Parathyroid adenoma (tissue), 2 donors: ENCODE data around the gene ANKS6.

ENCODE experiments used
- H2AFZ ChIP-seq: fragments of 300-600 bp; sonication (generic); one replicate; pipeline ENCODE4 v1.7.0; 2017; ENCODE audit warnings: antibody characterized with exemption, mild to moderate bottlenecking
- H3K27ac ChIP-seq: fragments of 300-600 bp; sonication (generic); one replicate; pipeline ENCODE4 v1.7.0; 2017
- H3K27me3 ChIP-seq: fragments of 300-600 bp; sonication (generic); one replicate; pipeline ENCODE4 v1.7.0; 2017; ENCODE audit warnings: low read length; ENCODE audit not compliant: control insufficient read depth, insufficient read depth
- H3K36me3 ChIP-seq: fragments of 300-600 bp; sonication (generic); one replicate; pipeline ENCODE4 v1.7.0; 2017; ENCODE audit warnings: low read length; ENCODE audit not compliant: control insufficient read depth, insufficient read depth
- H3K4me1 ChIP-seq: fragments of 300-600 bp; sonication (generic); one replicate; pipeline ENCODE4 v1.7.0; 2017; ENCODE audit warnings: control low read depth
- H3K4me2 ChIP-seq: fragments of 300-600 bp; sonication (generic); one replicate; pipeline ENCODE4 v1.7.0; 2017; ENCODE audit warnings: low read length
- H3K4me3 ChIP-seq: fragments of 300-600 bp; sonication (generic); one replicate; pipeline ENCODE4 v1.7.0; 2017; ENCODE audit warnings: low read depth, low read length
- H3K79me2 ChIP-seq: fragments of 300-600 bp; sonication (generic); one replicate; pipeline ENCODE4 v1.7.0; 2017; ENCODE audit warnings: control low read depth
- H3K9ac ChIP-seq: fragments of 300-600 bp; sonication (generic); one replicate; pipeline ENCODE4 v1.7.0; 2017; ENCODE audit warnings: mild to moderate bottlenecking
- H3K9me3 ChIP-seq: fragments of 300-600 bp; sonication (generic); one replicate; pipeline ENCODE4 v1.7.0; 2017; ENCODE audit warnings: low read length; ENCODE audit not compliant: control insufficient read depth
- TF ChIP-seq, protein P1 (sequence below): fragments of 300-600 bp; sonication (generic); IDR thresholded peaks from one replicate; pipeline ENCODE4 v1.7.0; 2017; ENCODE audit warnings: antibody characterized with exemption, mild to moderate bottlenecking
- donor health status: primary hyperparathyroidism.

ANKS6 gene

GRCh38 chr9:98767915-98768314 lies 28.4 kb downstream of the ANKS6 start:
- Histone ChIP-seq H2AFZ (no peak overlapping the region), H3K27me3 (no peaks in the 10 kb centered on the region), H3K79me2 (no peaks in the 10 kb centered on the region), H3K4me3 (no peak overlapping the region), H3K36me3 (no peaks in the 10 kb centered on the region), H3K4me2 (no peak overlapping the region), H3K9ac (no peak overlapping the region), H3K4me1 (no peaks in the 10 kb centered on the region), H3K9me3 (peaks cover 2% of the 10 kb centered on the region), H3K27ac (no peak overlapping the region)
- TF ChIP-seq, protein P1, sequence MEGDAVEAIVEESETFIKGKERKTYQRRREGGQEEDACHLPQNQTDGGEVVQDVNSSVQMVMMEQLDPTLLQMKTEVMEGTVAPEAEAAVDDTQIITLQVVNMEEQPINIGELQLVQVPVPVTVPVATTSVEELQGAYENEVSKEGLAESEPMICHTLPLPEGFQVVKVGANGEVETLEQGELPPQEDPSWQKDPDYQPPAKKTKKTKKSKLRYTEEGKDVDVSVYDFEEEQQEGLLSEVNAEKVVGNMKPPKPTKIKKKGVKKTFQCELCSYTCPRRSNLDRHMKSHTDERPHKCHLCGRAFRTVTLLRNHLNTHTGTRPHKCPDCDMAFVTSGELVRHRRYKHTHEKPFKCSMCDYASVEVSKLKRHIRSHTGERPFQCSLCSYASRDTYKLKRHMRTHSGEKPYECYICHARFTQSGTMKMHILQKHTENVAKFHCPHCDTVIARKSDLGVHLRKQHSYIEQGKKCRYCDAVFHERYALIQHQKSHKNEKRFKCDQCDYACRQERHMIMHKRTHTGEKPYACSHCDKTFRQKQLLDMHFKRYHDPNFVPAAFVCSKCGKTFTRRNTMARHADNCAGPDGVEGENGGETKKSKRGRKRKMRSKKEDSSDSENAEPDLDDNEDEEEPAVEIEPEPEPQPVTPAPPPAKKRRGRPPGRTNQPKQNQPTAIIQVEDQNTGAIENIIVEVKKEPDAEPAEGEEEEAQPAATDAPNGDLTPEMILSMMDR, result no peak

- H3K79me2 ChIP-seq, result no peaks in the 10 kb centered on the region
- TF ChIP-seq, protein P1, result no peak
- H3K9me3 ChIP-seq, result peaks cover 2% of the 10 kb centered on the region
- no peak overlapping the region for H3K4me2 ChIP-seq
- H2AFZ ChIP-seq, result no peak overlapping the region
- H3K4me3 ChIP-seq, result no peak overlapping the region
- no peak overlapping the region for H3K9ac ChIP-seq
- no peaks in the 10 kb centered on the region for H3K27me3 ChIP-seq
- H3K4me1 ChIP-seq, result no peaks in the 10 kb centered on the region
- H3K36me3 ChIP-seq, result no peaks in the 10 kb centered on the region
- no peak overlapping the region for H3K27ac ChIP-seq
Measured at GRCh38 chr9:98767196-98767595, 29.2 kb downstream of the ANKS6 start.

GRCh38 chr9:98766586-98766985 lies 29.8 kb downstream of the ANKS6 start:
- H3K4me1 ChIP-seq, result no peaks in the 10 kb centered on the region
- no peak overlapping the region for H3K27ac ChIP-seq
- no peak overlapping the region for H3K4me2 ChIP-seq
- H2AFZ ChIP-seq, result no peak overlapping the region
- no peaks in the 10 kb centered on the region for H3K36me3 ChIP-seq
- H3K9me3 ChIP-seq, result peaks cover 2% of the 10 kb centered on the region
- no peaks in the 10 kb centered on the region for H3K27me3 ChIP-seq
- TF ChIP-seq, protein P1, result no peak
- no peaks in the 10 kb centered on the region for H3K79me2 ChIP-seq
- H3K9ac ChIP-seq, result no peak overlapping the region
- no peak overlapping the region for H3K4me3 ChIP-seq

- no peaks in the 10 kb centered on the region for H3K36me3 ChIP-seq
Measured at GRCh38 chr9:98765256-98765655, 31.1 kb downstream of the ANKS6 start.

More at GRCh38 chr9:98765256-98765655, 31.1 kb downstream of the ANKS6 start:
- TF ChIP-seq, protein P1, result no peak
- H3K27me3 ChIP-seq, result no peaks in the 10 kb centered on the region
- H2AFZ ChIP-seq, result no peak overlapping the region
- no peak overlapping the region for H3K27ac ChIP-seq
- H3K4me3 ChIP-seq, result no peak overlapping the region
- H3K9me3 ChIP-seq, result peaks cover 2% of the 10 kb centered on the region
- H3K4me2 ChIP-seq, result no peak overlapping the region
- H3K9ac ChIP-seq, result no peak overlapping the region
- H3K79me2 ChIP-seq, result no peaks in the 10 kb centered on the region
- no peaks in the 10 kb centered on the region for H3K4me1 ChIP-seq
